ENCODE measurements around the gene ABCC4. TPM values are rescaled to one million over a fixed set of nuclear protein-coding genes. Genes with fewer than 3 reads are reported as not detected.

Gene ABCC4
- total RNA-seq, 4 donors from 2014 or later, result 5.1 to 51.2 (median 14.6) TPM

DNA sequence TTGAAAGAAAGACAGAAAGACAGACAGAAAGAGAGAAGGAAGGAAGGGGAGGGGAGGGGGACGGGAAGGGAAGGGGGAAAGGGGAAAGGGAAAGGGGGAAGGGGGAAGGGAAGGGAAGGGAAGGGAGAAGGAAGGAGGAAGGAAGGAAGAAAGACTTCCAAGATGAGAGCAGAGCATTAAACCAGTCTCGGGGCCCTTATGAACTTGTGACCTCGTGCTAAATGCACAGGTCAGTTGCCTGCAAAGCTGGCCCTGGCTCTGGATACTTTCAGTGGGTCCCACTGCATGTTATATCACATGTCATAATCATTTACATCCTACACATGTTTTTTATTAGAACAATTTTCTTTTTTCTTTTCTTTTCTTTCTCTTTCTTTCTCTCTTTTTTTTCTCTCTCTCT is 24.2 kb upstream of the ABCC4 start:
- Histone ChIP-seq H3K9me3 (no peaks in the 10 kb centered on the region), H3K36me3 (no peaks in the 10 kb centered on the region), H3K4me3 (no peak overlapping the region), H3K27ac (no peak overlapping the region), H3K27me3 (peaks cover 3% of the 10 kb centered on the region), H3K4me1 (no peaks in the 10 kb centered on the region)
- no peak for DNase-seq (ENCODE audit: low spot score in 2 of 2)
- 74% methylated on average over 3 of the region's 3 CpGs for WGBS
- no peak for TF ChIP-seq EP300 (IDR thresholded peaks at IDR 0.05)
- TF ChIP-seq POLR2A (IDR thresholded peaks at IDR 0.05), result no peak
- TF ChIP-seq, protein P1, sequence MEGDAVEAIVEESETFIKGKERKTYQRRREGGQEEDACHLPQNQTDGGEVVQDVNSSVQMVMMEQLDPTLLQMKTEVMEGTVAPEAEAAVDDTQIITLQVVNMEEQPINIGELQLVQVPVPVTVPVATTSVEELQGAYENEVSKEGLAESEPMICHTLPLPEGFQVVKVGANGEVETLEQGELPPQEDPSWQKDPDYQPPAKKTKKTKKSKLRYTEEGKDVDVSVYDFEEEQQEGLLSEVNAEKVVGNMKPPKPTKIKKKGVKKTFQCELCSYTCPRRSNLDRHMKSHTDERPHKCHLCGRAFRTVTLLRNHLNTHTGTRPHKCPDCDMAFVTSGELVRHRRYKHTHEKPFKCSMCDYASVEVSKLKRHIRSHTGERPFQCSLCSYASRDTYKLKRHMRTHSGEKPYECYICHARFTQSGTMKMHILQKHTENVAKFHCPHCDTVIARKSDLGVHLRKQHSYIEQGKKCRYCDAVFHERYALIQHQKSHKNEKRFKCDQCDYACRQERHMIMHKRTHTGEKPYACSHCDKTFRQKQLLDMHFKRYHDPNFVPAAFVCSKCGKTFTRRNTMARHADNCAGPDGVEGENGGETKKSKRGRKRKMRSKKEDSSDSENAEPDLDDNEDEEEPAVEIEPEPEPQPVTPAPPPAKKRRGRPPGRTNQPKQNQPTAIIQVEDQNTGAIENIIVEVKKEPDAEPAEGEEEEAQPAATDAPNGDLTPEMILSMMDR (IDR thresholded peaks at IDR 0.05), result no peak
- TF ChIP-seq POLR2AphosphoS5 (IDR thresholded peaks at IDR 0.05), result no peak

DNA sequence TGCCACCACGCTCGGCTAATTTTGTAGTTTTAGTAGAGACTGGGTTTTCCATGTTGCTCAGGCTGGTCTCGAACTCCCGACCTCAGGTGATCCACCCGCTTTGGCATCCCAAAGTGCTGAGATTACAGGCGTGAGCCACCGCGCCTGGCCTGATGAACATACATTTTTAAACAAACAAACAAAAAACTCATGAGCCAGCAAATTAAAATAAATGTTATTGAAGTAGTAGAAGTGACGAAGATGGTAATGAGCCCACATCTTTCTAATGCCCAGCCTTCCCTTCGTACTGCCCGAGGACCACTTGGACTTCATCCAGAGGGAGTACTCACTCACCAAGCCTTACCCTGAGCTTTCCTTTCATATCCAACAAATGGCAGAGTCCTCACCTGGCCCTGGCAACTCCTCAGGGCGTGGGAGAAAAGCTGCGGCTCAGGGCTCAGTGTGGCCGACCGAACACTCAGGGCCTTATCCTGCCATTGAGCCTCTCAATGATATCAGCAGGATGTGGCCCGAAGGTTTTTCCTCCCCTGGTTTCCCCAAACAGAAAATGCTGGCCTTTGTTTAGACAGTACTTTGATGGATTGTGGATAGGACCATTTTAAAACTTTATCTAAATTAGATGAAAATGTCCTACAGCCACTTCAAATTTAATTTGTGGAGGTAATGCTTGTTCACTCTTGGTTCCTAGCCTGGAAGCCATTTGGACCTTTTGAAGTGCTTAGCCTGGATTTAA is 22.8 kb upstream of the ABCC4 start:
- TF ChIP-seq POLR2AphosphoS5 (IDR thresholded peaks at IDR 0.05), result no peak
- TF ChIP-seq, protein P1 (IDR thresholded peaks at IDR 0.05), result no peak
- TF ChIP-seq EP300 (IDR thresholded peaks at IDR 0.05), result no peak
- no peak for TF ChIP-seq POLR2A (IDR thresholded peaks at IDR 0.05)
- Histone ChIP-seq H3K27ac (no peak overlapping the region), H3K9me3 (no peaks in the 10 kb centered on the region), H3K36me3 (no peaks in the 10 kb centered on the region), H3K4me3 (no peak overlapping the region), H3K27me3 (peaks cover 3% of the 10 kb centered on the region), H3K4me1 (no peaks in the 10 kb centered on the region)
- WGBS, result 68% methylated on average over 15 of the region's 16 CpGs
- no peak for DNase-seq (ENCODE audit: low spot score in 2 of 2)

DNA sequence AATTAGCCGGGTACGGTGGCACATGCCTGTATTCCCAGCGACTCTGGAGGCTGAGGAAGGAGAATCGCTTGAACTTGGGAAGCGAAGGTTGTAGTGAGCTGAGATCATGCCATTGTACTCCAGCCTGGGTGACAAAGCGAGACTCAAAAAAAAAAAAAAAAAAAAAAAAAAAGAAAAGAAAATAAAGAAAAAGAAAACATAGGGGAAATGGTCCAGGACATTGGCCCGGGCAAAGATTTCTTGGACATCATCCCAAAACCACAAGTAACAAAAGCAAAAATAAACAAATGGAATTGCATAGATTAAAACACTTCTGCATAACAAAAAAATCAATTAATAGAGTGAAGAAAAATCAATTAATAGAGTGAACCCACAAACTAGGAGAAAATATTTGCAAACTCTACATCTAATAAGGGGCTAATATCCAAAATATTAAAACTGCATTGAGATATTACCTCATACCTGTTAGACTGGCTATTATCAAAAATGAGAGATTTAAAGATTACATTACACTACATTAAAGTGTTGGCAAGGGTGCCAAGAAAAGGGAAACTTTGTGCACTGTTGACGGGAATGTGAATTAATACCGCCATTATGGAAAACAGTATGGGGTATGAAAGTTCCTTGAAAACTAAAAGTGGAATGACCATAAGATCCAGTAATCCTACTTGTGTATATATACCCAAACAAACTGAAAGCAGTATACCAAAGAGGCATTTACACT is 18.5 kb upstream of the ABCC4 start:
- 76% methylated on average over 9 of the region's 9 CpGs for WGBS

DNA sequence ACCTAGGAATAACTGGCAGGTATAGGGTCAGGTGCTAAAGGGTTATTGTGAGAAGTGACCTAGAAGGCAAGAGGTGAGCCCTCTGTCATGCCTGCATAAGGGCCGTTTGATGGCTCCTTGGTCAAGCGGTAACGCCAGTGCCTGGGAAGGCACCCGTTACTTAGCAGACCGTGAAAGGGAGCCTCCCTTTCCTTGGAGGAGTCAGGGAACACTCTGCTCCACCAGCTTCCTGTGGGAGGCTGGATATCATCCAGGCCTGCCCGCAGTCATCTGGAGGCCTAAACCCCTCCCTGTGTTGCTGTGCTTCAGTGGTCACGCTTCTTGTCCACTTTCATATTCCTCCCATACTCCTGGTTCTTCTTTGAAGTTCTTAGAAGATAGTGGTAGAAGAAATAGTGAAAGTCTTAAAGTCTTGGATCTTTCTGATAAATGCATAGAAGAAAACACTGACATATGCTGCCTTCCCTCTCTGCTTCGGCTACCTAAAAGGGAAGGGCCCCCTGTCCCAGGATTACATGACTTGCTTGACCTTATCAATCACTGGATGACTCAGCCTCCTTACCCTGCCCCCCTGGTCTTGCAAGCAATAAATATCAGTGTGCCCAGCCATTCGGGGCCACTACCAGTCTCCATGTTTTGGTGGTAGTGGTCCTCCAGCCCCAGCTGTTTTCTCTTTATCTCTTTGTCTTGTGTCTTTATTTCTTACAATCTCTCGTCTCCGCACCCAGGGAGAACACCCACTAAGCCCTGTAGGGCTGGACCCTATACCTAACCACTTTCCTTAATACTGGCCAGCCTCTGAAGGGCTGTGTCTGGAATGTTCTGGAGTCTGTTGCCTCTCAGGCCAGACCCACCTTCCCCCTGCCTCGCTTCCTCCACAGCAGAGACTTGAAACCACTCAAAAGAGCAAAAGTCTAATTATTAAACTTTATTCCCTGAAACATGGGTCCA is 16.1 kb upstream of the ABCC4 start:
- H3K27ac ChIP-seq, result no peak overlapping the region

More for the DNA sequence above, 18.5 kb upstream of the ABCC4 start:
- Histone ChIP-seq H3K4me3 (no peak overlapping the region), H3K27ac (no peak overlapping the region), H3K27me3 (no peaks in the 10 kb centered on the region), H3K4me1 (no peaks in the 10 kb centered on the region), H3K9me3 (no peaks in the 10 kb centered on the region), H3K36me3 (no peaks in the 10 kb centered on the region)
- no peak for TF ChIP-seq POLR2A (IDR thresholded peaks at IDR 0.05)
- no peak for TF ChIP-seq POLR2AphosphoS5 (IDR thresholded peaks at IDR 0.05)
- TF ChIP-seq, protein P1 (IDR thresholded peaks at IDR 0.05), result no peak
- TF ChIP-seq EP300 (IDR thresholded peaks at IDR 0.05), result no peak
- DNase-seq (ENCODE audit: low spot score in 2 of 2), result no peak

More for the DNA sequence above, 16.1 kb upstream of the ABCC4 start:
- H3K4me3 ChIP-seq, result no peak overlapping the region
- TF ChIP-seq, protein P1 (IDR thresholded peaks at IDR 0.05), result no peak
- TF ChIP-seq POLR2AphosphoS5 (IDR thresholded peaks at IDR 0.05) (no peak), POLR2A (IDR thresholded peaks at IDR 0.05) (no peak), EP300 (IDR thresholded peaks at IDR 0.05) (no peak)
- no peaks in the 10 kb centered on the region for H3K4me1 ChIP-seq
- H3K9me3 ChIP-seq, result no peaks in the 10 kb centered on the region
- H3K27me3 ChIP-seq, result no peaks in the 10 kb centered on the region
- WGBS, result 76% methylated on average over 12 of the region's 12 CpGs
- no peak for DNase-seq (ENCODE audit: low spot score in 2 of 2)
- H3K36me3 ChIP-seq, result no peaks in the 10 kb centered on the region

Data from suprapubic skin (tissue), 4 donors.